Lower leg skin (tissue), 4 donors: ENCODE measurements around the gene PNLDC1. TPM values are rescaled to one million over a fixed set of nuclear protein-coding genes. Genes with fewer than 3 reads are reported as not detected.

Experiments
- DNase-seq, 2 donors: peaks; one replicate each; pipeline ENCODE4 v3.0.0-alpha.2; 2019; ENCODE audit warnings: low spot score in 2 of 2
- H3K4me3 ChIP-seq: fragments of 200-600 bp; sonication (generic); 2 replicates; pipeline ENCODE4 v1.5.1; 2017; ENCODE audit warnings: mild to moderate bottlenecking, low read depth; ENCODE audit not compliant: poor library complexity, severe bottlenecking
- POLR2A ChIP-seq, 2 donors: fragments of 450-650 bp; IDR thresholded peaks; one replicate each; pipeline ENCODE4 v1.6.1; 2016 to 2017; ENCODE audit warnings: antibody characterized with exemption in 2 of 2, mild to moderate bottlenecking in 1 of 2, moderate library complexity in 1 of 2
- WGBS, 2 donors: methylation state at CpG; one replicate each; pipeline ENCODE4 v1.1.5; 2018; 5-methylcytosine and 5-hydroxymethylcytosine counted together
- intact Hi-C: fragments of 100-400 bp; cut with DNase I; formaldehyde crosslinking; loops from one replicate; pipeline ENCODE4 v1.15.0; 2023; ENCODE audit warnings: low total_unique reads
- total RNA-seq, 4 donors: library from RNA; depleted of rRNA; stranded (reverse); fragments of >200 nt; gene quantifications; one replicate each; pipeline ENCODE4 v1.1.0, GENCODE V29; 2016
- TF ChIP-seq, protein P1 (sequence below), 3 donors: fragments of 450-650 bp; IDR thresholded peaks; one replicate each; pipeline ENCODE4 v1.5.1; 2016; ENCODE audit warnings: antibody characterized with exemption in 3 of 3, mild to moderate bottlenecking in 3 of 3, moderate library complexity in 2 of 3

Gene PNLDC1
- total RNA-seq, 4 donors from 2014 or later: 0.51 to 2.5 (median 1.0) TPM

DNA sequence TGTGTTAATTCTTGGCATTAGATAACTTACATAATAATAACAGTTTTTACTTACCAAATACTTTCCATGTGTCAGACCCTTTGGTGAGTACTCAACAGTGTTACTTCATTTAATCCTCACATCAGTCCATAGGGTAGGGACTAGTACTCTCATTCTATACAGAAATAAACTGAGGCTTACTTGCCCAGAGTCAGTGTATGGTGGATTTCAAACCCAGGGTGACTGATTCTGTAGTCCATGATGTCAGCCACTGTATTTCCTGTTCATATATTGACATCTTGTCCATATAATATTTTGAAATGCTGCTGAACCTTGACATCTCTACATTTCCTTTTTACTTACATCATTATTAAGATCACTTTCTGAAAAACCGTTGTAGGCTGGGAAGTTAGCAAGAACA lies 2.5 kb upstream of the PNLDC1 start:
- WGBS, 2 donors: 0 to 75% methylated on average over 1 of the region's 1 CpG

GRCh38 chr6:159801935-159802334 lies 1.9 kb downstream of the PNLDC1 start:
- 79 to 94% methylated on average over 8 of the region's 8 CpGs for WGBS, 2 donors
- TF ChIP-seq, protein P1, sequence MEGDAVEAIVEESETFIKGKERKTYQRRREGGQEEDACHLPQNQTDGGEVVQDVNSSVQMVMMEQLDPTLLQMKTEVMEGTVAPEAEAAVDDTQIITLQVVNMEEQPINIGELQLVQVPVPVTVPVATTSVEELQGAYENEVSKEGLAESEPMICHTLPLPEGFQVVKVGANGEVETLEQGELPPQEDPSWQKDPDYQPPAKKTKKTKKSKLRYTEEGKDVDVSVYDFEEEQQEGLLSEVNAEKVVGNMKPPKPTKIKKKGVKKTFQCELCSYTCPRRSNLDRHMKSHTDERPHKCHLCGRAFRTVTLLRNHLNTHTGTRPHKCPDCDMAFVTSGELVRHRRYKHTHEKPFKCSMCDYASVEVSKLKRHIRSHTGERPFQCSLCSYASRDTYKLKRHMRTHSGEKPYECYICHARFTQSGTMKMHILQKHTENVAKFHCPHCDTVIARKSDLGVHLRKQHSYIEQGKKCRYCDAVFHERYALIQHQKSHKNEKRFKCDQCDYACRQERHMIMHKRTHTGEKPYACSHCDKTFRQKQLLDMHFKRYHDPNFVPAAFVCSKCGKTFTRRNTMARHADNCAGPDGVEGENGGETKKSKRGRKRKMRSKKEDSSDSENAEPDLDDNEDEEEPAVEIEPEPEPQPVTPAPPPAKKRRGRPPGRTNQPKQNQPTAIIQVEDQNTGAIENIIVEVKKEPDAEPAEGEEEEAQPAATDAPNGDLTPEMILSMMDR (IDR thresholded peaks at IDR 0.05): no peak
- no peak for TF ChIP-seq POLR2A (IDR thresholded peaks at IDR 0.05)

More for the DNA sequence above, 2.5 kb upstream of the PNLDC1 start:
- TF ChIP-seq POLR2A (IDR thresholded peaks at IDR 0.05): no peak
- TF ChIP-seq, protein P1 (IDR thresholded peaks at IDR 0.05): no peak
- intact Hi-C loops: no loop called here
- no peak for DNase-seq
- H3K4me3 ChIP-seq: no peak overlapping the region

GRCh38 chr6:159804504-159804903 lies 4.4 kb downstream of the PNLDC1 start:
- DNase-seq: no peak
- H3K4me3 ChIP-seq: no peak overlapping the region
- WGBS, 2 donors: 81 to 83% methylated on average over 10 of the region's 10 CpGs
- TF ChIP-seq, protein P1 (IDR thresholded peaks at IDR 0.05): no peak
- no peak for TF ChIP-seq POLR2A (IDR thresholded peaks at IDR 0.05)
- intact Hi-C loops: no loop called here

More at GRCh38 chr6:159801935-159802334, 1.9 kb downstream of the PNLDC1 start:
- DNase-seq: no peak
- no peak overlapping the region for H3K4me3 ChIP-seq
- intact Hi-C loops: no loop called here

DNA sequence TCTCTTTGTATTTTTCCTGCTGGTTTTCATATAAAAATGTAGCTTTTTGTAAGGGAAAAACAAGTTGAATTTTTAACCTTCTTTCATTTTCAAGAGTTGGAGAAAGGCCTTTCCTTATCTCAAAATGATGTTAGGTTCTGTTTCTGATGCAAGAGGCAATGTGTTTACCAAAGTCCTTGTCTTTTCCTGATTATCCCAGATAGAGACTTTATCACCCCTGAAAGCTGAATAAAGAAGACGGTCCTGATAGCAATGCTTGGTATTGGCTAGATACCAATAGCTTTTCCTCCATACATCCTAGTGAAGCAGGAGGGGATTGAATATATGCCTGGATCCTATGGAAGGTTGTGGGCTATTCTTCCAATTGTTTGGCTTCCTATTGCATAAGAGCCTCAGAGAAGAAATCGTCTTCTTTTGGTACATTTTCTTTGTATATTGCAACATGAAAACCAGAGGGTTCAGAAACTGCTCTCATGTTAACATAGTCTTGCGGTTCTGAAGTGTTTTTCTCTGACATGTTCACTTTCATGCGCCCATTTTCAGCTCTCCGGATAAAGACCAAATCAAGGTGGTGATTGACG lies 5.5 kb downstream of the PNLDC1 start:
- TF ChIP-seq, protein P1 (IDR thresholded peaks at IDR 0.05): no peak
- no peak for TF ChIP-seq POLR2A (IDR thresholded peaks at IDR 0.05)
- no peak for DNase-seq
- intact Hi-C loops: no loop called here
- WGBS, 2 donors: 91 to 93% methylated on average over 6 of the region's 6 CpGs
- H3K4me3 ChIP-seq: no peak overlapping the region

DNA sequence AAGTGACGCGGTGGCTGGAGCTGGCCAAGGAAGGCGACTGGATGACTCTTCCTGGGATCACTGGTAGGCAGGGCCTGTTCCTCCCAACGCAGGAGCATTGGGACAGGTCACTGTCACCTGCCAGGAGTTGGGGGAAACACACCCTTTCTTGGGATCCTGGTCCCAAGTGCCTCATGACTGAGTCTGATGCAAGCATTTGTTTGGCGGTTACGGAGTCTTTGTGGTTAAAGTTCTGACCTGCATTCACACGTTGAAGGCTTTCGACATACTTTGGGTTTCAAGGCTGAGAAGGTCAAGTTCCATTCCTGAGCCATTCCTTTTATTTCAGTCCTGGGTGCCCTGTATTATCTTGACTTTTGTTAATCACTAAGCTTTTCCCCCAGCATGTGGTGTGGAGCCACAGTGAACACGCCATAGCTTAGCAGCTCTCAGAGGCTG lies 6.0 kb downstream of the PNLDC1 start:
- intact Hi-C loops: no loop called here
- H3K4me3 ChIP-seq: no peak overlapping the region
- WGBS, 2 donors: 88 to 92% methylated on average over 9 of the region's 9 CpGs
- no peak for TF ChIP-seq POLR2A (IDR thresholded peaks at IDR 0.05)
- TF ChIP-seq, protein P1 (IDR thresholded peaks at IDR 0.05): no peak
- DNase-seq: peak in 1 of 2 donors; percentile 68
